Stimulated activated CD4-positive, alpha-beta T cell treated with anti-CD3 and anti-CD28 coated beads, Interleukin-4, amount 100 ng/mL, for 24 hours (primary cell): ENCODE data around the gene USP9X.
"Not testable (repeated sequence)": the region's sequence is repeated elsewhere in the genome, so short reads cannot be mapped to it uniquely, and the experiment has no call there.

Experiments used
- DNase-seq: peaks from one replicate; pipeline ENCODE4 v3.0.0-alpha.2; 2020

The USP9X gene

GRCh38 chrX:41084893-41085511, at the start of gene USP9X:
Gene USP9X (plus strand): TSS chrX:41085445. CDS start chrX:41123629, 38,184 bp downstream.
- peak; percentile 85 for DNase-seq

DNA sequence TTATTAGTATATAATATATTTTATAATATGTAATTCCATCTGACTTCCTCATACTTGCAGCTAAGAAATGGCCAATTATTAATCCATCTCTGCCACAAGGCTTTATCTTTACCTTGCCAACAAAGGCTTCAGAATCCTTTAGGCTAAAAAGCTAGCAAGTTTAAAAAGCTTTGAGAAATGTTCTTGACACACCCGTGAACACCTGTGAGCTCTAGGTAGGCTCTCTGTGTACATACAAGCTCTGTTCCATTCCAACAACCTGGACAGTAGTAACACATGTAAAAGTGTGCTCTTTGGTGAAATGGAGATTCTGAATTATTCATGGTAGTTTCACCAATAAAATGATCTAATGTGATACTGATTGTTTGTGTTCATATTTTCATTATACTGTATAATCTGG, 49.7 kb upstream of the USP9X start:
- DNase-seq, result no peak

GRCh38 chrX:41036668-41037326, 48.4 kb upstream of the USP9X start:
- DNase-seq, result no peak

DNA sequence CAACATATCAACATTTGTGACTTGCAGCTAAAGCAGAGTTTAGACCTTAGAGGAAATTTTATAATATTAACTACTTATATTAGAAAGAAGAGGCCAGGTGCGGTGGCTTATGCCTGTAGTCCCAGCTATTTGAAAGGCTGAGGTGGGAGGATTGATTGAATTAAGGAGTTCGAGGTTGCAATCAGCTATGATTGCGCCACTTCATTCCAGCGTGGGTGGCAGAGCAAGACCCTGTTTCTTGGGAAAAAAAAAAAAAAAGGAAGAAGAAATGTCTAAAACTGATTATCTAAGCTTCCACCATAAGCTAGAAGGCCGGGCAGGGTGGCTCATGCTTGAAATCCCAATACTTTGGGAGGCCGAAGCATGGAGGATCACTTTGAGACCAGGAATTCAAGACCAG, 42.0 kb upstream of the USP9X start:
- DNase-seq, result no peak

GRCh38 chrX:41043674-41044345, 41.4 kb upstream of the USP9X start:
- DNase-seq, result no peak

DNA sequence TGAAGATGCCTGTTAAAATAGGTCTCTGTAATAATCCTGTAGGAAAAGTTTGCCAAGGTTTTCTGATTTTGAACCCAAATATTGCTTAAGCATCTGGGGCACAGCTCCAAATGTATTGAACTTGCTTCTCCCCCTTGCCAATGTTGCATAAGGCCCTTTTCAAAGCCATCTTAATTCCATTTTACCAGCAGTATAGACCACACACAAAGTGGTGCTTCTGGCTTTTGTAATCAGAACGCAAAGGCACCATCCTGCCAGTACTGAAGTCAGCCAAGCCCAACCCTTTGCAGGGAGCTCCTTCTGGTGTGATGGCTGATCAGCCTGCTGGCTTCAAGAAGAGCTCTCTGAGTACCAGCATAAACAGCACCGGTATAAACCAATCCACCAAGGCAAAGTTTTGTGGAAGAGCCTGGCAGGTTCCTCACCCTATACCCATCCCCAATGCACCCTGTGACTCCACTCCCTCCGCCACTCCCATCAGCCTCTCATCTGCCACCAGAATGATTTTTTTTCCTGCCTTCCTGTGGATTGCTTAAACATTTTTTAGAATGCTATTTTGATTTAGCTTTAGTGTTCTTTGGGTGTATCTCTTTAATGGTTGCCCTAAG, 39.2 kb upstream of the USP9X start:
- no peak for DNase-seq

- no peak for DNase-seq
Observed at GRCh38 chrX:41047878-41048534, 37.2 kb upstream of the USP9X start.

GRCh38 chrX:41050359-41050758, 34.9 kb upstream of the USP9X start:
- no peak for DNase-seq

- no peak for DNase-seq
Observed at GRCh38 chrX:41051288-41051687, 34.0 kb upstream of the USP9X start.

DNA sequence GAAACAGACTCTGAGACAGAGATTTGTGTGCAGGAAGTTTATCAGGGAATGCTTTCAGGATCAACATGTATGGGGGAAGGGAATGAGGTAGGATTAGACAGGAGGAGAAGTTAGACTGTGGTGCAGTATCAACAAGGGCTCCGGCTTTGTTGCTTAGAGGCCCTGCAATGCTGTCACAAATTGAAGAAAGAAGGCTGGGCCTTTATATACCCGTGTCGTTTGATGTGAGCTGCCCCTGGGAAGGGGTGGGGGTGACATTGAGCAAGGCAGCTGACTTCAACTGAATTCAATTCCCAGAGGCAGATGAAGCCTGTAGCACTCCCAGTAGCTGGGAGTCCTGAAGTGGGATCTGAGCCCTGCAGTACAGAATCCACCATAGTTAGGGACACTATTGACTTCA, 29.5 kb upstream of the USP9X start:
- no peak for DNase-seq

- DNase-seq, result not testable (repeated sequence)
Observed at GRCh38 chrX:41063276-41063675, 22.0 kb upstream of the USP9X start.

- no peak for DNase-seq
Observed at GRCh38 chrX:41064018-41064417, 21.2 kb upstream of the USP9X start.

DNA sequence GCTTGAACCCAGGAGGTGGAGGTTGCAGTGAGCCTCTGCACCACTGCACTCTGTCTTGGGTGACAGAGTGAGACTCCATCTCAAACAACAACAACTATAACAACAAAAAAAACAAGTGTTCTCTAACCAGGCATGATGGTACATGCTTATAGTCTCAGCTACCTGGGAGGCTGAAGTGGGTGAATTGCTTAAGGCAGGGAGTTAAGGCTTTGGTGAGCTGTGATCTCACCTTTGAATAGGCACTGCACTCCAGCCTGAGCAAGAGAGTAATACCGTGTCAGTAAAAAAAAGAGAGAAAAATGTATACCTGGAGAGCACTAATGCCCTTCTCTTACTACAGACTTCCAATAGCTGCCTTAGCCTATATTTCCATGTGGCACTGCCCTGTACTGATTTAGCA, 18.9 kb upstream of the USP9X start:
- DNase-seq, result no peak

DNA sequence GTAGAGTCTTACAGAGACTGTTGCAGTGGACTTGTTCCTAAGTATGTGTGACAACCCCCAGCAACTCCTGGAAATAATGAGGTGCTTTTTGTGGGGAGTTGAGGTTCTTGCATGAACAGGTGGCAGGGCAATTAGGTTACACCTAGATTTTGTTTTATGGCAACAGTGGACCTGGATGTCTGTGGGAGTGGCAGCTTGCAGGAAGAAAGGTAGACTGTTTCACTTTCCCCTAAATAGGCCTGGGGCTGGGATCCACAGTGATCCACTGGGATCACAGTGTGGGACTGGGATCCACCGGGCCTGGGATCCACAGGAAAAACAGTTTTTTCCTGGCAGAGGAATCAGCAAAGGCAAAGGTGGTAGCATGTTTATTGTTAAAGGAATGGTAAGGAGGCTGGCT, 18.3 kb upstream of the USP9X start:
- no peak for DNase-seq

DNA sequence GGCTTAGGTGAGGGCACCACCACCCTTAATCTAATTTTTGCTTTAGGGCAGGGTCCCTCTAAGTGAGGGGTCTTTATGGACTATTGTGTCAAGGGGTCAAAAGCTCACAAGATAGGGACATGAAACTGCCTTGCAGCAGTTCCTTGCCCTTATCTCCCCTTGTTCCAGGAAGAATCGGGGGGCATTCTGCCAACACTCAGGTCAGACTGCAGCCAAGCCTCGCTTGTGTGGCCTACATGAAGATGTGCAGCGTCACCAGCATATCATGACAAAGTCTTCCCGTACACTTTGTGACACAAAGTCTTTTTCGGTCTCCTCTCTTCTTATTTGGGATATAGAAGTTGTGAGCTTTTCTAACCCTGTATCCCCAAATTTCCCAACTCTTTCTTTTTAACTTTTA, 17.5 kb upstream of the USP9X start:
- DNase-seq, result no peak

DNA sequence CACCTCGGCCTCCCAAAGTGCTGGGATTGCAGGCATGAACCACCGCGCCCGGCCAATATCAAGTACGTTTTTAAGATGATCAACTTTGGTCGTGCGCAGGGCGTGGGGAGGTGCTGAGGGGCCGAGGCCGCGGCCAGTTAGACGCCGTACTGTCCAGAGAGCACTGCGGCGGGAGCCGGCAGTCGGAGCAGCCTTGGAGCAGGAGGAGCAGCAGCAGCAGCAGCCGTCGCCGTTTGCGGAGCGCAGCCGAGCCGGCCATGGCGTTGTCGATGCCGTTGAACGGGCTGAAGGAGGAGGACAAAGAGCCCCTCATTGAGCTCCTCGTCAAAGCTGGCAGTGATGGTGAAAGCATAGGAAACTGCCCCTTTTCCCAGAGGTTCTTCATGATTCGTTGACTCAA, 8.5 kb upstream of the USP9X start:
- no peak for DNase-seq

GRCh38 chrX:41081821-41082220, 3.4 kb upstream of the USP9X start:
- no peak for DNase-seq

DNA sequence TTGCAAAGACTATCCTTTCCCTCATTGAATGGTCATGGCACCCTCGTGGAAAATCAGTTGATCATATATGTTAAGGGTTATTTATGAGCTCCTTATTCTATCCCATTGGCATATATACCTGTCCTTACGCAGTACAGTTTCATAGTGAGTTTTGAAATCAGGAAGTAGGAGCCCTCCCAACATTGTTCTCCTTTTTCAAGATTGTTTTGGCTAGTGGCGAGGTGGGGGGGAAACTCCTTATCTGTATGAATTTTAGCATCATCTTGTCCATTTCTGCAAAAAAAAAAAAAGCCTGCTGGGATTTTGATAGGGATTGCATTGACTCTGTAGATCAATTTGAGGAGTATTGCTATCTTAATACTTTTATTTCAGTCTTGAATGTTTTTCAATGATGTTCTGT, 2.5 kb upstream of the USP9X start:
- no peak for DNase-seq

- DNase-seq, result peak; percentile 95
Observed at GRCh38 chrX:41084044-41084892, 977 bp upstream of the USP9X start.

GRCh38 chrX:41085512-41085877, 250 bp downstream of the USP9X start:
- DNase-seq, result peak; percentile 59

GRCh38 chrX:41085878-41086626, 807 bp downstream of the USP9X start:
- peak; percentile 44 for DNase-seq

DNA sequence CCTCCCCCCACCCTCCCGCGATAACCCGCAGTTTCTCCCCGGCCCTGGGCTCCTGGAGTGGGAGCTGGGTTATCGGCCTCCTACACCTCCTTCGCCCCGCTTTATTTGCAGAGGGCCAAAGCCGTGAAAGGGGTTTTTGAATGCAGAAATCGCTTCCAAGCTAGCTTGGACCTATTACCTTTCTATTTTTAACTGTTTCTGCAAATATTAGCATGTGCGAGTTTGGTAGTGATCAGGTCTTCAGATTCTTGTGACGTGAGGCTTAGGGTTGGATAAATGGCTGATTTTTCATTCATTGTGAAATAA, 1.3 kb downstream of the USP9X start:
- DNase-seq, result no peak
